GM19468 (cell line): Measurements from ENCODE around the gene ZNF674.

ENCODE experiments used
- ATAC-seq: cut with Tn5 transposase; IDR thresholded peaks from one replicate; pipeline ENCODE4 v1.9.1; 2021; ENCODE audit warnings: mild to moderate bottlenecking, moderate library complexity, moderate number of reproducible peaks; ENCODE audit not compliant: unreplicated experiment; ENCODE audit errors: extremely low read depth

The ZNF674 gene

GRCh38 chrX:46545111-46546005, at the start of gene ZNF674:
Gene ZNF674 (minus strand): TSS chrX:46545421. CDS start chrX:46542087, 3,334 bp downstream.
- peak; percentile 80 for ATAC-seq

- ATAC-seq: no peak
These were observed 44.9 kb upstream of the ZNF674 start for GRCh38 chrX:46589977-46590723.

GRCh38 chrX:46588263-46588662, 43.0 kb upstream of the ZNF674 start:
- ATAC-seq: no peak

- ATAC-seq: no peak
These were observed 42.5 kb upstream of the ZNF674 start for GRCh38 chrX:46587753-46588171.

GRCh38 chrX:46587158-46587557, 41.9 kb upstream of the ZNF674 start:
- ATAC-seq: no peak

GRCh38 chrX:46584736-46585135, 39.5 kb upstream of the ZNF674 start:
- no peak for ATAC-seq

GRCh38 chrX:46582966-46583365, 37.7 kb upstream of the ZNF674 start:
- no peak for ATAC-seq

- ATAC-seq: no peak
These were observed 37.1 kb upstream of the ZNF674 start for GRCh38 chrX:46582325-46582724.

GRCh38 chrX:46580613-46581012, 35.4 kb upstream of the ZNF674 start:
- no peak for ATAC-seq

GRCh38 chrX:46579250-46579649, 34.0 kb upstream of the ZNF674 start:
- no peak for ATAC-seq

GRCh38 chrX:46577221-46578005, 32.2 kb upstream of the ZNF674 start:
- no peak for ATAC-seq

- ATAC-seq: no peak
These were observed 31.2 kb upstream of the ZNF674 start for GRCh38 chrX:46576458-46576857.

- ATAC-seq: no peak
These were observed 30.8 kb upstream of the ZNF674 start for GRCh38 chrX:46575991-46576392.

- ATAC-seq: no peak
These were observed 30.4 kb upstream of the ZNF674 start for GRCh38 chrX:46575586-46575985.

GRCh38 chrX:46574774-46575381, 29.7 kb upstream of the ZNF674 start:
- ATAC-seq: no peak

GRCh38 chrX:46573892-46574773, 28.9 kb upstream of the ZNF674 start:
- ATAC-seq: no peak

- ATAC-seq: no peak
These were observed 28.2 kb upstream of the ZNF674 start, which contains the start of gene CHST7 for GRCh38 chrX:46573331-46573891. Gene CHST7 (plus strand): TSS chrX:46573765. CDS start chrX:46573932, 167 bp downstream.

GRCh38 chrX:46572340-46572936, 27.2 kb upstream of the ZNF674 start:
- peak; percentile 57 for ATAC-seq
